HG02870 (cell line): ENCODE data around the gene HRH2.

Experiments used
- ATAC-seq: cut with Tn5 transposase; IDR thresholded peaks from one replicate; pipeline ENCODE4 v1.9.1; 2021; ENCODE audit warnings: mild to moderate bottlenecking, moderate library complexity; ENCODE audit not compliant: unreplicated experiment

Gene HRH2

DNA sequence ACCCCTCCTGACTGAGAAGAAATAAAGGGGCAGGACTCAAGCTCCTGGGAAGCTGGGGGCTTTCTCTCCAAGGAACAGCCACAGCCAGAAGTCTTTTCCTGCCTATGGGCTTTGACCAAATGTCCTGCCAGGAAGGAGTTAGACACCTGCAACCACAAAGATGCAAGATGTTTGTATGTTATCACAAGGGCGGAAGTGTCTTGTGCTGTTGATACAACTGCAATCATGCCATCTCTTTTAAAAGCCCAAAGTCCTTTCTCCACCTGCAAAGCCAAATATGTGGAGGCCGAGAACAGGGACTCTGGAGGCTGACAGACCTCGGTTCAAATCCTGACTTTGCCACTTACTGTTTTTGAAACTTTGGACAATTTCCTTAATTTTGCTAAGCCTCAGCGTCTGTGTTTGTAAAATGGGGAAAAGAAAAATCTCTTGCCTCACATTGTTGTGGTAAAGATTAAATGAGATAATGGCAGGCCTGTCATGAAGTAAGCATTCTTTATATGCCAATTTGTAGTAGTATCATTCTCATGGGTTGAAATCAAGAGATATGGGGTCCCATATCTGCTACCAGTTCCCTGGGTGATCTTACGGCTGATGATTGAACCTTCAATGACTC, 17.0 kb downstream of the HRH2 start:
- ATAC-seq, result no peak

DNA sequence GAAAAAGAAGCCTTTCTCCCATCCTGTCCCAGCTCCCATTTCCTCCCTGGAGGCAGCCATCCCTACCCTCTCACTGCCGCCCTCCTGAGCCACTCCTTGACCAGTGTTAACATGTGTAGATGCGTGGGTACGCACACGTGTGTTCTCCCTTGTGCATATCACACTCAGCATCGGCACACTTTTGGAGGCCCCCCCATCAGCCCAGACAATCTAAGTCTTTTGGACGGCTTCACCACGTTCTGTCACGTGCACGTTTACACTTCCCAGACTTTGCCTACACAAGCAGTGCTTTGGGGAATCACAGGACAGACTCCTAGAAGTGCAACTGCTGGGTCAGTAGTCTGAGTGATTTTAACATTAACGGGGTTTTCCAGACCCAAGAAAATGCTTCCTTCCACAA, 18.0 kb downstream of the HRH2 start:
- no peak for ATAC-seq

DNA sequence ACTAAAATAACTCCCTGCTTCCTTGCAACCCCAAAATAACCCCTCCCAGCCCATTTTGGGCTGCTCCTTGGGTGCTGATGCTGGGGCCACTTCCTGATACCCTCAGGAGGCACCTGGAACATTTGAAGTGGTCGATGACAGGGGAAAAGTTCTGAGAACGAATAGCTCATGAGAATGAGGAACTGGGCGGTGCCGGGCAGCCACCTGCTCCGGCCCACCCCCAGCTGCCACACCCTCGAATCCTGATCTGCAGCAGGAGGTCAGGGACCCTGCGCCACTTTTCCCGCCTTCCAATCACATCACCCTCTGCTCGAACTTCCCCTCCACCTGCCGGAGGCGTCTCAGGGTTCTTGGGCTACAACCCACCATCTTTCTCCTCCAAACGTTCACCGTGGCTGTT, 19.7 kb downstream of the HRH2 start:
- ATAC-seq, result no peak

DNA sequence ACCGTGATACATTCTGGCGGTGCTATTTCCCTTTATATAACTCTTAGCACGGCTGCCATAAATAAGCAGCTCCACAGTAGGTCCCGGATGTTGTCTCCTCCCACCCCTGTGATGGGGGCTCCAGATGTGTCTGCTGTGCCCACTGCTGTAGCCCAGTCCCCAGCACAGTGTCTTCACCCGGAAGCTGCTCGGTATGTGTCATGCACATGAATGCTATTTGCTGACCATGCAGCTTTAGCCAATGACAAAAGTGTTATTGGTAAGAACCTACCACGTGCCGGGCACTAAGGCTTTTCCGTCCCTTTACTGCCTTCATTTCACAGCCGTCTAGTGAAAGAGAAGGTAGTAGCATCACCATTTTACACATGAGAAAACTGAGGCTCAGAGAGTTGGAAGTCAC, 20.2 kb downstream of the HRH2 start:
- ATAC-seq, result no peak

DNA sequence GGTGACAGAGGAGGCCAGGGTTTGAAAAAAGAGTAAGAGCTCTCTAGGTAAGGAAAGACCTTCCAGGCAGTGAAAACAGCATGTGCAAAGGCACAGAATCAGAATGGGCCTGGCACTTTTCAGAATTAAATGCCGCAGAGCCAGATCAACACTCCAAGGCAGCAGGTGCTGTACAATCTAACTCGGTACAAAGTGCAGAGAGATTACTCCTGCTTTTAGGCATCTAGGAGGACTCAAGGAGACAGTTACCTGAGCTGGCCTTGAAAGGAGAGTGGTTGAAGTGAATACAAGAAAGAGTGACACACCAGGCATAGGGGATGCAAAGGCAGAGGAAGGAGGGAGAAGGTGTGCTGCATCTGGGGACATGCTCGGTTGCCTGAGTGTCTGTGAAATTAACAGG, 21.5 kb downstream of the HRH2 start:
- ATAC-seq, result no peak

DNA sequence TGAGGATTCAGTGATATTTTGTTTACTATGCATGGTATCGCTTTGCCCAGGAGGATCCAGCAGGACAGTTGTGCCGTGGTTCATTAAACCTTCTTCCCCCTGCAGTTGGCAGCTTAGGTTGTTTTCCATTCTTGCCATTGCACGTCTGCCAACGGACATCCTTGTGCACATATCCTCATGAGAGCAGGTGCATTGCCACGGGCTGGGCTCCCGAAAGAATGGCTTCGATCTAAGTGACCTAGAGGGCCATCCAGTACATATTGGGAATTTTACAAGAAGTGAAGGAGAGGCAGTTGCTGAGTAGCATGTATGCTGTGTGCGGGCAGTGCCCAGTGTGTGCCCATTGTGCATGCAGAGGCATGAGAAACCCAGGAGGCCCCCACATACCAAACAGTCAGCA, 22.1 kb downstream of the HRH2 start:
- no peak for ATAC-seq

DNA sequence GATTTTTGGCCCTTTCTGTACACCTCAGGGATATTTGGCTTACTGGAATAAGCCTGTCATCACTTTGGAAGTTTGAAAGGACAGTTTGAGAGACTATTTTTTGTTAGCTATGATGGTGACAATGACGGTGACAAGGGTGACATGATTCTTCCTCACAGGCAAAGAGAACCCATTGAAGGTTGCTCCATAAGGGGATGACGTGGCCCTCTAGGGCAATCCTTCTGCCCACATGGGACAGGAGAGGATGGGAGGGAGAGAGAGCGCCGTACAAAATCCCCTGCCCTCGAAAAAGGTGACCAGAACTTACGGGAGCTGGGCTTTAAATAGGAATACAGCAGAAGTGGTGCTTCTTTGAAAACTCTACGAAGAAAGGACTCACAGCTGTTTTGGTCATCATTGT, 22.6 kb downstream of the HRH2 start:
- ATAC-seq, result no peak

DNA sequence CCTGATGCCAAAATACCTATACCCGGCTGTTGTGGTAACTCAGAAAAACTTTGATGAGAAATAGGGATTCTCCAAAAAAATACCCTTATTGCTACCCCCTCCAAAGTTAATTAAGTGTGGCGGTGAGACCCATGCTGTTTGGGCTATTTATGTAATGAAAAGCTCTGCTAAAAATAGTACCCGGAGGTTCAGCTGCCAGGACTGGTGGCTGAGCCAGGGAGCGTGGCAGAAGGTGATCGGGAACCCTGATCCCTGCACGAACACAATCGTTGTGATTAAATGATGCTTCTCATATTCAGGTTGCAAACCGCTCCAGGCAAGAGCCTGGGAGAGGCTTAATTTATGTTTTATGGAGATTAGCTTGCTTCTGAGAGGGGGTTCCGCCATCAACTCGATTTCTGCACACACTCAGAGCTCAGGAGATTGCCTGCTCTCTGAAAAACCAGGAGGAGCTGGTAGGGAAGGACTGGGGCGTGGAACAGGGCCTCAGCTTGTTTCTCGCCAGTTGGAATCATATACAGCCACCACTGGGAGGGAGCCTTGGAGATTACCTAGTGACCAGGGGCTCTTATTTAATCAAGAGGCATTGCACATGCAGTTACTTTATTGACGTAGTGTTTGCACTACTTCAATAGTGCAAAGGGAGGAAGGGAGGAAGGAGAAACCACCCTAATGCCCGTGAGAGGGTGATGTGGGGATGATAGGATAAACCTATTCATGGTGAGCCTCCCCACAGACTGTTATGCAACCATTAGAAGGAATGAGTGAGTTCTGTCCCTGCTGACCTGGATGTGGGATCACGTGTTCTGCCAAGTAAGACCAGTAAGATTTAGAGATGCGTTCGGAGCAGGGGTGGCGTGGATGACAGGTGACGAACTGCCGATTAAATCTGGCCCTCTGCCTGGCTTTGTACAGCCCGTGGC, 23.4 kb downstream of the HRH2 start:
- no peak for ATAC-seq

DNA sequence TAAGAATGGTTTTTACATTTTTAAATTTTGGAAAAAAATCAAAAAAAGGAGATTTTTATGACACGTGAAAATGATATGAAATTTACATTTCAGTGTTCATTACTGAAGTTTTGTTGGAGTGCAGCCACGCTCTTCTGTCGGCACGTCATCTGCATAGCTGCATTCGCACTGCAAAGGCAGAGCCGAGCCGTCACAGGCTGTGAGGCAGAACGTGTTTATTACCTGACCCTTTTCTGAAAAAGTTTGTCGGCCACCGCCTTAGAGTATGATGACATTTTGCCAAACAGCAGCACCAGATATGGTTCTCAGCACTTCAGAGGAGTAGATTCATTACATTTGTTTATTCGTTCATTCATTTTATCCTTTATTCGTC, 24.1 kb downstream of the HRH2 start:
- no peak for ATAC-seq

DNA sequence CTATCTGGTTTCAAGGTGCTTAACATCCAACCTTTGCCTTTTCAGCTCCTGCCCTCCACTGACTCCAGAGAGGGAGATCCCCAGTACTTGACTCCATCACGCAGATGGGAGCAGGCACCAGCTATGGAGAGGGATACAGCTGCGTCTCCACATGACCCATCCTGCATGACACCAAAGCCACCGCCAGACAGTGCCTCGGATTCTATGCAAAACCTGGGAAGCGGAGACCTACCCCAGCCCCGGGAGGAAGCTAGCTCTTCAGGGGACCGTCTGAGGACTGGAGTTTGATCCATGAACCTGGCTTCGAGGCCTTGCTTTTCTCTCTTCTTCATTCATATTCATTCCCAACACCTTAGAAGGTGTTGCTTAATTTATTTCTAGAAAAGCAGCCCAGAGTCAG, 24.8 kb downstream of the HRH2 start:
- no peak for ATAC-seq

DNA sequence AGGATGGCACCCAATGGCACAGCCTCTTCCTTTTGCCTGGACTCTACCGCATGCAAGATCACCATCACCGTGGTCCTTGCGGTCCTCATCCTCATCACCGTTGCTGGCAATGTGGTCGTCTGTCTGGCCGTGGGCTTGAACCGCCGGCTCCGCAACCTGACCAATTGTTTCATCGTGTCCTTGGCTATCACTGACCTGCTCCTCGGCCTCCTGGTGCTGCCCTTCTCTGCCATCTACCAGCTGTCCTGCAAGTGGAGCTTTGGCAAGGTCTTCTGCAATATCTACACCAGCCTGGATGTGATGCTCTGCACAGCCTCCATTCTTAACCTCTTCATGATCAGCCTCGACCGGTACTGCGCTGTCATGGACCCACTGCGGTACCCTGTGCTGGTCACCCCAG, 25.4 kb downstream of the HRH2 start:
- no peak for ATAC-seq

DNA sequence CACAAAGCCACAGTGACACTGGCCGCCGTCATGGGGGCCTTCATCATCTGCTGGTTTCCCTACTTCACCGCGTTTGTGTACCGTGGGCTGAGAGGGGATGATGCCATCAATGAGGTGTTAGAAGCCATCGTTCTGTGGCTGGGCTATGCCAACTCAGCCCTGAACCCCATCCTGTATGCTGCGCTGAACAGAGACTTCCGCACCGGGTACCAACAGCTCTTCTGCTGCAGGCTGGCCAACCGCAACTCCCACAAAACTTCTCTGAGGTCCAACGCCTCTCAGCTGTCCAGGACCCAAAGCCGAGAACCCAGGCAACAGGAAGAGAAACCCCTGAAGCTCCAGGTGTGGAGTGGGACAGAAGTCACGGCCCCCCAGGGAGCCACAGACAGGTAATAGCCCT, 26.1 kb downstream of the HRH2 start:
- ATAC-seq, result no peak

DNA sequence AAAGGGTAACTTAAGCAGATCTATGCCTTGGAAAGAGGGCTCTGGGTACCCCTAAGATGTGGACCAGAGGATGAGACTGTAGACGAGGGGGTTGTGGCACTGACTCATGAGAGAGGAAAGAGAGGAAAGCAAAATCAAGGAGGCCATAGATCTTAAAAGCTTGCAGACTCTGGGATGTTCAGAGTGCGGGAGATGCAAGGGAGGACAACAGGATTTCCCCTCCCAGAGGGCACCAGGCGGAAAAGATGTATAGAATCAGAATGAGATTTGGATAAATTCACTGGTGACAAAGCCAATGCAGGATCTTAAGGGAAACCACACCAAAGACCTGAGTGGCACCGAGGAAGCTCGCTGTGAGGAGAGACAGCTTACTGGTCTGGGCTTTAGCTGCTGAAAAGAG, 27.1 kb downstream of the HRH2 start:
- no peak for ATAC-seq

DNA sequence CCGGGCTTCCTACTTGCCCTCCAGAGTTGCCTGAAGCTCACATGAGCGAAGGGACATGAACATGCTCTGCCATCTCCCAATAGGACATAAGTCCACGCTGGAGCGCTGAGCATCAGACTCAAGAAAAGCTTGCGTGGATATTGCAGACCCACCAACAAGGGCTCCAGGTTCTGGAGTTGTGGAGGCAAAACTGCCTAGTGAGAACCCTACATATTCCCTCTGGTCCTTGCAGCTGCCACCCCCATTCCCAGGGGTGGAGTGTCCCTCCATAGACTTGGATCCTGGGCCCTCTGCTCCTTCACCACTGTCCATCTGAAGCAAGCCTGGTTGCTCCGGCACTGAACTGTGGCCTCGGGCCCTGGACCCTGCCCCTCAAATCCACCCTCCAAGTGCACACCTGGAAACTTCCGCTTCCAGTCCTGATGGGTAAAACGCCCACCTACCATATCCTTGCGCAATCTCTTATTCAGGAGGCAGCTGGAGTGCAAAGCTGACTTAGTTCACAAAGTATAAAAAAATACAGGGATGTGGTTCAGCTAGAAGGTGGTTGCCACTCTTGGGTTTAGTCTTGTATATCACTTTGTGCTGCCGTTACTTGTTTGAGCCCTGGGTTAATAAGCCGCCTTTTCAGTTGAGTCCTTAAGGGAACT, 28.0 kb downstream of the HRH2 start:
- ATAC-seq, result no peak

DNA sequence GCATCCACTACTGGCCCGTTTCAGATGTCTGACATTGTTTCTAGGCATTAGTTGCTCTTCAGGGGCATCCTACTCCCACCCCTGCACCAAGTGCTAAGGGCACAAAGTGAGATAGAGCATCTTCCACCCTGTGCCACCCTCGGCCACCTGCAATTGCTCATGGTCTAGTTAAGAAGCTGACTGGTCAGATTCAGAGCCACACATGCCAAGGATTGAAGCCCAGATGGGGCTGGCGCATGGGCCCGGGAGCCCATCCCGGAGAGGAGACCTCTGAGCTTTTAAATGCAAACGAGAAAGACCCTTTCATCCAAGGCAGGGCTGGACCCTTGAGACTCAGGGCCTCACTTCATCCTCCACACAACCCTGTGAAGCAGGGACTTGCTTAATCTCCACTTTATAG, 28.5 kb downstream of the HRH2 start:
- no peak for ATAC-seq

DNA sequence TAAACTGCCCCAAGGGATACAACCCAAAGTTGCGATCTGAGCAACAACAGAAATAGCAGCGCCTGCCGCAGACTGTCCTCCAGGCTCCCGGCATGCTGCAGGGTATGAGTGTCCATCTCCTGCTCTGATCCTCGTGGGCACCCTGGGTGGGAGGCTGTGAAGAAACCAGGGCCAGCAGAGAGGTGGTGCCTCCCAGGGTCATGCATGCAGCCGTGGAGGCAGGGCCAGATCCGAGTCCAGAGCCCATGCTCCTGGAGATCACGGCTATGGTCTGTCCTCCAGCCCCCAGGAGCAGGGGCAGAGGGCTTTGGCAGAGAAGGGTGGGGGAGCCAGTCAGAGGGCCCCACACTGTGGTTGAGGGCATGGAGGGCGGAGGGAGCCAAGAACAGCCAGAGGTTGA, 29.0 kb downstream of the HRH2 start:
- no peak for ATAC-seq

DNA sequence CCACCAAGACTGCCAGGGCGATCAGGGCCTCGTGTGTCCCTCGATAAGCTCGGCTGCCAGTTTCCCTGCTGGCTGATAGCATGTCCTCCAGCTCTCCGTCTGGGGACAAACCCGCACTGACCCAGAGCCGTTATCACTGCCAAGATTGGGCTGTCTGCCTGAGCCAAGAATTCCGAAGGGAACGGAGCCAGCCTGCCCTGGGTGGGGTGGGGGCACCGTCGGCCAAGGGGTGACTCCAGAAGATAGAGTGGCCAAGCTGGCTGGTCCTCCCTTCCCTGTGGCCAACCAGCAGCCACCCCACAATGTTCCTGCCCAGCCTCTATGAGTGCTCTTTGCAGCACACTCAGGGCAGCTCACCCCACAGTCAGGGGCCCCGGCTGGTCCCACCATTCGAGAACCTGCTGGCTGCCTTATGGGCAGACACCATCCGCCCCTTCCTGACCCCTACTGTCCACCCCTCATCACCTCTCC, 29.4 kb downstream of the HRH2 start:
- no peak for ATAC-seq

DNA sequence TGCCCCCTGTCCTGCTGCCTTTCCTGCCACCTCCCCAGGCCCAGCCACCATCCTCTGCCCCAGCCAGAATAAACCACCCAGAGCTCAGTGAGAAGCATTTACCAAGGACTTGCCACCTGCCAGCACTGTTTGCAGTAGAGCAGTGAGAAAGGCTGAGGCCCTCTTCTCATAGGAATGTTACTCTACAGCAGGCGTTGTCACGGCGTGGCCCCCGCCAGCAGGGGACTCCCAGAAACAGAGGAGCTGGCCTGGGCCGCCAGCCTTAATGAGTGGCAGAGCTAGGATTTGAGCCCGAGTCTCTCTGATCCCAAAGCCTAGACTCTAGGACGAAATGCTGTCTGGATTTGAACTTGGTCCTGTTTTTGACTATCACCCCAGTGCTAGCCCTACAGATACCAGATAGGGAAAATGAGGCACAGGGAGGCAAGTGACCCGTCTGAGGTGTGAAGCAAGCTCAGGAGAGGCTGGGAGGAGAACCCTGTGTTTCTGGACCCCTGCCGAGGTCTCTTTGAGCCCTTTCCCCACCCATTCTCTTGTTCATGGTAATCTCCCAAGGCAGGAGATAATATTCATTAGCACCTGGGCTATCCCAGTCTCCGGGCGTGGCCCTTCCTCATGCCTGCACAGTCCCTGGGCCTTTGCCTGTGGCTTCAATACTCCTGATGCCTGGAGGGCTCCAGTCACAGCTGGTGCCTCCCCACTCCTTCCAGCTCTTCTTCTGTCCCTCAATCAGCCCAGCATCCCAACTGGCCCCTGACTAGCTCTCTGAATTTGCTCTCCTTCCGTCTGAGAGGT, 30.7 kb downstream of the HRH2 start:
- ATAC-seq, result no peak

DNA sequence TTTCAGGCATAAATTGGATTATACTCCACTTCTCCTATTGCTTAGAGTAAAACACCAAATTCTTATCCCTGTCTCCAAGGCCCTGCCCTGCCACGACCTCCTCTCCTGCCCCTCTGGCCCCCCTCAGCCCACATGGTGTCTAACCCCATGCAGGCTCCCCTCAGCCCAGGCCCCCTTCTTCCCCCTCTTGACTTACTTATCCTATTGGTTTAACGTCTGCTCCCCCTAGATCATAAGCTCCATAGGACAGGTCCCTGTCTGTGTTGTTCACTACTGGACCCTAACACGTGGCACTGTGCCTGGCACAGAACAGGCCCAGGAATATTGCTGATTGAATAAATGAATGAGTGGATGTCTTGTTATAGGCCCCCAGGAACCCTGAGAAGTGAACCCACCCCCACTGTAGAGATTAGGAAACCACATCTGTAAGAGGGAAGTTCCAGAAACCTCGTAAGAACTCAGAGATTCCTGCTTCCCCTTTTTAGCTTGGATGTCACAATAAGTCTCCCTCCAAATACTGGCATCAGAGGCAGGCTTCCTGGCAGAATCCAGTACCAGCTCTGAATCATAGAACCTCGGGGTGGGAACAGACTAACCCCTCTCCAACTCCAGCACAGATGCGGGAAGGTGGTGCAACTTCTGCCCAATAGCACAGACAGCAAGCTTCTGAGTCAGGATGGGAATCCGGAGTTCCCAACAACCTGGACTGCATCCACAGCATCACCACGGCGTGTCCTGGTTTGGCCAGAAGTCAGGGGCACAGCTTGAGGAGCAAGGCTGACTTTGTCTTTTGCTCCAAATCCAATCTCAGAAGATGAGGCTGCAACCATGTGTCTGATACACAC, 31.5 kb downstream of the HRH2 start:
- ATAC-seq, result no peak

DNA sequence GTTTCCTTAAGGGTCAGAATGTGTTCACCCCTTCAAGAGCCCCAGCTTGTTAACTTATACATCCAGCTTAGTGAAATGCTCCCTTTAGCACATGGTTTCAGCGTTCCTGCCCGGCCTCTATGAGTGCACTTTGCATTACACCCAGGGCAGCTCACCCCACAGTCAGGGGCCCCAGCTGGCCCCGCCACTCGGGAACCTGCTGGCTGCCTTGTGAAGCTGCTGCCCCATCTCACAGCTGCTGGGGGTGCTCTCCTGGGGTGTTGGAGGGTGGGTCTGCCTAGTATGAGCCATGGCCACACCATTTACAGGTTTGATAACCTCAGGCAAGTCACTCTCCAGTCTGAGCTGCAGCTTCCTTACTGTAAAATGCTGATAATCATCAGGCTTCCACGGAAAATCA, 32.2 kb downstream of the HRH2 start:
- no peak for ATAC-seq
